Mucosa of rectum (tissue), 2 donors: Measurements from ENCODE around the gene DNAH2.

ENCODE experiments used
- H3K27ac ChIP-seq, 2 donors: one replicate each; pipeline ENCODE4 v1.7.0; 2013; ENCODE audit warnings: inconsistent platforms in 2 of 2, low read depth in 2 of 2, low read length in 2 of 2
- H3K27me3 ChIP-seq, 2 donors: one replicate each; pipeline ENCODE4 v1.7.0; 2013; ENCODE audit warnings: low read length in 2 of 2; ENCODE audit not compliant: control insufficient read depth in 2 of 2, insufficient read depth in 2 of 2
- H3K36me3 ChIP-seq, 2 donors: one replicate each; pipeline ENCODE4 v1.7.0; 2013; ENCODE audit warnings: low read length in 2 of 2; ENCODE audit not compliant: control insufficient read depth in 2 of 2, insufficient read depth in 2 of 2
- H3K4me1 ChIP-seq, 2 donors: one replicate each; pipeline ENCODE4 v1.7.0; 2013; ENCODE audit warnings: low read length in 2 of 2, mild to moderate bottlenecking in 1 of 2; ENCODE audit not compliant: control insufficient read depth in 2 of 2, insufficient read depth in 2 of 2
- H3K4me3 ChIP-seq, 2 donors: one replicate each; pipeline ENCODE4 v1.7.0; 2013; ENCODE audit warnings: low read length in 2 of 2
- H3K9ac ChIP-seq, 2 donors: one replicate each; pipeline ENCODE4 v1.7.0; 2013; ENCODE audit warnings: low read length in 2 of 2, low read depth in 1 of 2, mild to moderate bottlenecking in 1 of 2
- H3K9me3 ChIP-seq, 2 donors: one replicate each; pipeline ENCODE4 v1.7.0; 2013; ENCODE audit warnings: low read length in 2 of 2; ENCODE audit not compliant: control insufficient read depth in 2 of 2
- donor health status: healthy.
- donor health status: Normal muscosa, but diverticular disease.

Gene DNAH2

DNA sequence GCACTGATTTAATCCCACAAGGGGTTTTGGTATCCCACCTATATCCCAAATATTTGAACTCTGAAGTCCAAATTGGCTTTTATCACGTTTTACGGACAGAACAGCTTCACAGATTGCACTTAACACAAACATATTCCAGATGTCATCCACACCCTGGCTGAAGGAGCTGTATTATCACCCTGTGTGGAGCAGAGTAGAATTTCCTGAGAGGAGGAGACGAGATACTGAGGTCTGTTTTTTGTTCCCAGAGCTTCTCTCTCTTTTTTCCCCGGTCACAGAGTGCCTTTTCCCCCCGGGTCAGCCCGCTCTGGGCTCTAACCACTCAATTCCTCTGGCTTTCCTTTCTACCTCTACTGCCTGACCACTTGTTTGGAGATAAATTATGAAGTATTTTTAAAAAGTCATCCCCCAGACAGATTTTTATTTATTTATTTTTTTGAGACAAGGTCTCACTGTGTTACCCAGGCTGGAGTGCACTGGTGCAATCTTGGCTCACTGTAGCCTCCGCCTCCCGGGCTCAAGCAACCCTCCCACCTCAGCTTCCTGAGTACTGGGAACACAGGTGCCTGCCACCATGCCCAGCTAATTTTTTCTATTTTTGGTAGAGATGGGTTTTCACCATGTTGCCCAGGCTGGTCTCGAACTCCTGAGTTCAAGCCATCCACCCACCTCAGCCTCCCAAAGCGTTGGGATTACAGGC is 30.7 kb downstream of the DNAH2 start:
- Histone ChIP-seq H3K27ac (no peak overlapping the region), H3K4me3 (no peak overlapping the region), H3K4me1 (no peaks in the 10 kb centered on the region), H3K9ac (no peak overlapping the region), H3K27me3 (no peaks in the 10 kb centered on the region), H3K9me3 (no peaks in the 10 kb centered on the region), H3K36me3 (no peaks in the 10 kb centered on the region)

DNA sequence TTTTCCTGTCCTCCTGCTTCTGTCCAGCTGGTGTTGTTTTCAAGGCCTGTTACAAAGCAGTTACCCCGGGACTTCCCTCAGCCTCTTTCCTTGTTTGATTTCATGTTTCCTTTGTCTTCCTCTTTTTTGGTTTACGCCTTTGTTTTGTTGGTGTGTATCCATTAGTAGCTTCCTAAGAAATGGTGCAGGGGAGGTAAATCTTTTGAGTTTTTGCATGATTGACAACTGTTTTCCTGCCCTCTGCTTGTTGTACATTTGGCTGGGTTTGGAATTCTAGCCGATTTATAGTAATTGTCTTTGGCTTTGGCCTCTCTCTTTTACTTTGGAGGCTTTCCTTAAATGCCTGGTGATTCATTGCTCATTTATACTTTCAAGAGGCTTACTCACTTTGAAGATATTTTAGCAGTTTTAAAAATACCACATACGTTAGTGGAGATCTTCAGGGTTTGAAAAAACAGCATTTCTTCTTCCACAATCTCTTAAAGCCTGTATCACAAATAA is 32.8 kb downstream of the DNAH2 start:
- Histone ChIP-seq H3K9me3 (no peaks in the 10 kb centered on the region), H3K27me3 (peaks cover 0 to 2% of the 10 kb centered on the region in 2 donors), H3K27ac (no peak overlapping the region)

DNA sequence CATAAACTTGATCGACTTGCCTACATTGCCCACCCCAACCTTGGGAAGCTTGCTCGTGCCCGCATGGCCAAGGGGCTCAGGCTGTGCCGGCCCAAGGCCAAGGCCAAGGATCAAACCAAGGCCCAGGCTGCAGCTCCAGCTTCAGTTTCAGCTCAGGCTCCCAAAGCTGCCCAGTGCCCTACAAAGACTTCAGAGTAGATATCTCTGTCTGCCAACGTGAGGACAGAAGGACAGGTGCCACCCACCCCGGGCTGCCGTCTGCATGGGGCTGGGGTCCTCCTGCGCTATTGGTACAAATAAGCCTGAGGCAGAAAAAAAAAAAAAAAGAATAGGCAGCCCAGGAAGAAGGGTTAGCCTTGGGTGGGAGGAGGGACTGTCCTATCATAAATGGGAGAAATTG is 37.1 kb downstream of the DNAH2 start:
- Histone ChIP-seq H3K4me3 (no peak overlapping the region), H3K9ac (no peak overlapping the region), H3K27me3 (peaks cover 0 to 2% of the 10 kb centered on the region in 2 donors), H3K9me3 (no peaks in the 10 kb centered on the region), H3K36me3 (no peaks in the 10 kb centered on the region), H3K4me1 (no peaks in the 10 kb centered on the region), H3K27ac (no peak overlapping the region)

More for the DNA sequence above, 32.8 kb downstream of the DNAH2 start:
- Histone ChIP-seq H3K9ac (no peak overlapping the region), H3K4me3 (no peak overlapping the region), H3K36me3 (no peaks in the 10 kb centered on the region), H3K4me1 (no peaks in the 10 kb centered on the region)

DNA sequence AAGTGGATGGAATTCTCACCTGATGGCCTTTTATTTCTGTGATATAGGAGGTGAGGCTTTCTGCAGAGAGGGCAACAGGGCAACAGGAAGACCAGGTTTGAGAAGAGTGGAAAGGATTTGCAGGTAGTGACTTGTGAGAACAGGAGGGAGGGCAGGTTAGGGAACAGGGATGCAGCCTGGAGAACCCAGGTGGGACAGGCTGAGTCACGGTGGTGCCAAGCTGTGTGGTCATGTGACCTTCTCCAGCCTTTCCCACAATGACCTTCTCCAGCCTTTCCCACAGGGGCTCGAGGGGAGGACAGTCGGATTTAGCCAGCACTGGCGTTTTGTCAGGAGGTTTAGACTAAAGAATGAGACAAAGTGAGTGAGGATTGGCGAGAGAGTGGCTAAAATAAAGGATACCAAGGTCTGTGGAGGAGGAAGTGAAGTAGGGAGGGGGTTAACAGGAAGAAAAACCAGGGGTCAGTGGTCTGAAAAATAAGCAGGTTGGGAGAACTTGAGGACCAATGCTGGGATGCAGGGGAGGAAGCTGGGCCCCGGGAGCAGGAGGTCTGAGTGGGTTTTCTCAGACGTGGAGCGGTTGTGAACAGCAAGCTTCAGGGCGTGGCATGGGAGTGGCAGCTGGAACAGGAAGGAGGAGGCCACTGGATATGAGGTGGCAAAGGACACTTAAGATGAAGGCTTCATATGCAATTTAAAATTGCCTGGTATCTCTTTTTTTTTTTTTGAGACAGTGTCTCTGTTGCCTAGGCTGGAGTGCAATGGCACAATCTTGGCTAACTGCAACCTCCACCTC is 37.7 kb downstream of the DNAH2 start:
- no peak overlapping the region for H3K9ac ChIP-seq
- no peaks in the 10 kb centered on the region for H3K9me3 ChIP-seq
- H3K4me3 ChIP-seq = no peak overlapping the region
- no peak overlapping the region for H3K27ac ChIP-seq
- H3K36me3 ChIP-seq = no peaks in the 10 kb centered on the region
- H3K27me3 ChIP-seq = peaks cover 0 to 2% of the 10 kb centered on the region in 2 donors
- no peaks in the 10 kb centered on the region for H3K4me1 ChIP-seq

DNA sequence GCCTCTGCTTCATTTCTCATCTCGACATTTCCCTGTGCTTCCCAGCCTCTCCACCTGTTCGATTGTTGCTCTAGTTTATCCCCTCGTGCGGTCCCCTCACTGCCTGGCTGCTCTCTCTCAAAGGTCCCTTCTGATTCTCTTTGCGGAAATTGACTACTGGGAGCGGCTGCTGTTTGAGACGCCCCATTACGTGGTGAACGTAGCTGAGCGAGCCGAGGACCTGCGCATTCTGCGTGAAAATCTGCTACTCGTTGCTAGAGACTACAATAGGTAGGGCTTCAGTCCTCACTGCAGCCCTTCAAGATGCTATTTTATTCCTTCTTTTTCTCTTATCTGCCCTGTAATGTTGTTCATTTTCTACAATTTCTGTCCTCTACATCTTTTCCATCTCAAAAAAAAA is 39.4 kb downstream of the DNAH2 start:
- no peaks in the 10 kb centered on the region for H3K9me3 ChIP-seq
- H3K9ac ChIP-seq = no peak overlapping the region
- no peak overlapping the region for H3K27ac ChIP-seq
- H3K4me1 ChIP-seq = no peaks in the 10 kb centered on the region
- H3K4me3 ChIP-seq = no peak overlapping the region
- no peaks in the 10 kb centered on the region for H3K36me3 ChIP-seq
- H3K27me3 ChIP-seq = peaks cover 0 to 2% of the 10 kb centered on the region in 2 donors

DNA sequence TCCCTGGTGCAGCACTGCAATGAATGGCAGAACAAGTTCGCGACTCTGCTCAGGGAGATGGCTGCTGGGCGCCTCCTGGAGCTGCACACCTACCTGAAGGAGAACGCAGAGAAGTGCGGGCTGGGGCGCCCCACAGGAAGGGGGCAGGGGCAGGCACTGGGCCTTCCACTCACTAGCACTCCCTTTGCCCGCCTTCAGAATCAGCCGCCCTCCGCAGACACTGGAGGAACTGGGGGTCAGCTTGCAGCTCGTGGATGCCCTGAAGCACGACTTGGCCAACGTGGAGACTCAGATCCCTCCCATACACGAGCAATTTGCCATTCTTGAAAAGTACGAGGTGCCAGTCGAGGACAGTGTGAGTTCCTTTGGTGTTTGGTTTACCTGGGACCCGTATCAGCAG is 46.4 kb downstream of the DNAH2 start:
- Histone ChIP-seq H3K27me3 (peaks cover 0 to under 1% of the 10 kb centered on the region in 2 donors), H3K27ac (no peak overlapping the region), H3K9me3 (no peaks in the 10 kb centered on the region), H3K4me3 (no peak overlapping the region), H3K4me1 (no peaks in the 10 kb centered on the region), H3K9ac (no peak overlapping the region), H3K36me3 (no peaks in the 10 kb centered on the region)

DNA sequence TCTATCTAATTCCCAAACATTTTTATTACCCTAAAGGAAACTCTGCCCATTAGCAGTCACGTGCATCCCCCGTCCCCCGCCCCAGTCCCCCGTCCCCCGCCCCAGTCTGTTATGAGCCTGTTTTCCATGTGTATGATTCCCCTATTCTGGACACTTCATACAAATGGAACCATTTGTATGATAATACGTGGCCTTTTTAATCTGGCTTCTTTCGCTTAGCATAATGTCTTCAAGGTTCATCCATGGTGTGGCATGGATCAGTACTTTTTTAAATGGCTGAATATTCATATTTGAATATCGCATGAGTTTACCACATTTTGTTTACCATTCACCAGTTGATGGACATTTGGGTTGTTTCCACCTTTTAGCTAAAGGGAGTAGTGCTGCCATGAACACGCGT is 49.5 kb downstream of the DNAH2 start:
- H3K36me3 ChIP-seq = no peaks in the 10 kb centered on the region
- no peak overlapping the region for H3K27ac ChIP-seq
- H3K4me3 ChIP-seq = no peak overlapping the region
- no peaks in the 10 kb centered on the region for H3K9me3 ChIP-seq
- peaks cover 0 to 2% of the 10 kb centered on the region in 2 donors for H3K27me3 ChIP-seq
- no peak overlapping the region for H3K9ac ChIP-seq
- H3K4me1 ChIP-seq = no peaks in the 10 kb centered on the region

DNA sequence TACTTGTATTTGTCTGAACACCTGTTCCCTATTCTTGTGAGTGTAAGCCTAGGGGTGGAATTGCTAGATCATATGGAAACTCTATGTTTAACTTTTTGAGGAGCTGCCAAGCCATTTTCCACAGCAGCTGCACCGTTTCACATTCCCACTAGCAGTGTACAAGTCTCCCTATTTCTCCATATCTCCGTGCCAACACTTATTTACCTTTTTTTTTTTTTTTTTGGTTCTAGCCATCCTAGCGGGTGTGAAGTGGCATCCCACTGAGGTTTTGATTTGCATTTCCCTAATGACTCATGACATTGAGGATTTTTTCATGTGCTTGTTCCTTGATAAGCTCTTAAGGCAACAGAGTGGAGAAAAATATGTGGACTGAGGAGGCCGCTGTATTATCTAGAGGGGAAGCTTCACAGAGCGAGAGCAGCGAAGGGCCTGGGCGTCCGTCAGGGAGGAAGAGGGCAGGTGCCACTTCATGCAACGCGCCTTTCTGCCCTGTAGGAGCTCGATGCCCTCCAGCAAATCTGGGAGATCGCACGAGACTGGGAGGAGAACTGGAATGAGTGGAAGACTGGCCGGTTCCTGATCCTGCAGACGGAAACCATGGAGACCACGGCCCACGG is 50.0 kb downstream of the DNAH2 start:
- Histone ChIP-seq H3K36me3 (no peaks in the 10 kb centered on the region), H3K4me3 (no peak overlapping the region), H3K27ac (no peak overlapping the region), H3K4me1 (no peaks in the 10 kb centered on the region), H3K9ac (no peak overlapping the region), H3K27me3 (peaks cover 0 to 2% of the 10 kb centered on the region in 2 donors), H3K9me3 (no peaks in the 10 kb centered on the region)

DNA sequence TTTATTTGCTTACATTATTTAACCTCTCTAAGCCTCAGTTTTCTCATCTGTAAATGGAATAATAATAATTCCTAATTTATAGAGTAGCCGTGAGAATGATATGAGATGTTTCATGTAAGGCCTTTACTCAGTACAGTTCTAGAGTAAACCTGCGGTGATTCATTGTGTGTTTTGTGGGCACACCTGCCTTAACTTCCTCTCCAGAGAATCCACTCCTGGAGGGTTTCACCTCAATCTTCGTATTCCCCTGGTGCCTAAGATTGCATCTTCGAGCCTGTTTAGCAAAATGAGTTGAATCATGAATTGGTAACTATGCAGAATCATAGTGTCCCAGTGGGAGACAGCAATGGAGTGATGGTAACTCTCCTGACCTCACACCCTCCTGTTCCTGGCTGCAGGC is 52.3 kb downstream of the DNAH2 start:
- Histone ChIP-seq H3K4me3 (no peak overlapping the region), H3K27ac (no peak overlapping the region), H3K36me3 (no peaks in the 10 kb centered on the region), H3K9me3 (no peaks in the 10 kb centered on the region), H3K4me1 (no peaks in the 10 kb centered on the region), H3K27me3 (peaks cover 0 to 2% of the 10 kb centered on the region in 2 donors), H3K9ac (no peak overlapping the region)

DNA sequence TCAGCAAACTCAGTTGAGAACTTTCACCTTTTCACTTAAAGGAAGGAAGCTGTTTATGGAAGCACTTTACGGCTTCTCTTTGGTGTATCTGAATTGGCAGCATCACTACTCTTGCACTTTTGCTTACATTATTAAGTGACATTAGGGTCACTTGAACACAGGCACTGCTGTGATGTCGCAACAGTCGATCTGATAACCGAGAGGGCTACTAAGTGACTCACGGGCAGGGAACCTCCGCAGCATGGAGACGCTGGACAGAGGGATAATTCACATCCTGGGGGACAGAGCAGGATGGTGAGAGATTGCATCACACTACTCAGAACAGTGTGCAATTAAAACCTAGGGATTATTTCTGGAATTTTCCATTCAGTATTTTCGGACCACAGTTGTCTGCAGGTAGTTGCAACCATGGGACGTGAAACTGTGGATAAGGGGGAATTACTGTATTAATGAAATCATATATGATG is 56.5 kb downstream of the DNAH2 start:
- H3K27ac ChIP-seq = no peak overlapping the region
- no peaks in the 10 kb centered on the region for H3K4me1 ChIP-seq
- H3K4me3 ChIP-seq = no peak overlapping the region
- H3K9ac ChIP-seq = no peak overlapping the region
- H3K27me3 ChIP-seq = peaks cover 0 to 6% of the 10 kb centered on the region in 2 donors
- H3K36me3 ChIP-seq = no peaks in the 10 kb centered on the region
- H3K9me3 ChIP-seq = no peaks in the 10 kb centered on the region
